GM12878 (cell line): ENCODE measurements around the gene INHBB. TPM values are rescaled to one million over a fixed set of nuclear protein-coding genes. Genes with fewer than 3 reads are reported as not detected.
A peak's percentile ranks its signal among the peaks of the same experiment; 100 is the strongest.

ENCODE experiments used
- ATAC-seq: fragments of 200-7000 bp; cut with Tn5 transposase; 3 replicates; pipeline ENCODE4 v1.9.1; 2020; ENCODE audit warnings: mild to moderate bottlenecking, moderate library complexity
- Bru-seq: library from RNA; stranded (reverse); fragments of 400-500 nt; gene quantifications from one replicate; lab custom pipeline; 2021; lab: Mats Ljungman, UMichigan
- BruChase-seq, 2 experiments: library from RNA; stranded (reverse); fragments of 400-500 nt; gene quantifications; one replicate each; lab custom pipeline; 2021; lab: Mats Ljungman, UMichigan
- BruUV-seq: library from RNA; stranded (reverse); fragments of 400-500 nt; replicated peaks from 2 replicates; lab custom pipeline; 2021; lab: Mats Ljungman, UMichigan
- CTCF ChIA-PET: fragments of 300-600 bp; sonication (Branson Sonifier 250); formaldehyde crosslinking; extraction: SDS; loops from one replicate; lab custom pipeline; 2021; ENCODE audit warnings: inconsistent platforms; lab: Yijun Ruan, JAX
- POLR2A ChIA-PET: fragments of 350-600 bp; formaldehyde crosslinking; extraction: SDS; loops from one replicate; lab custom pipeline; 2021; ENCODE audit warnings: inconsistent platforms; lab: Charles Lee
- RAD21 ChIA-PET: fragments of 300-600 bp; sonication (Branson Sonifier 250); formaldehyde crosslinking; loops from one replicate; lab custom pipeline; 2023; ENCODE audit warnings: antibody characterized with exemption; ENCODE audit not compliant: unreplicated experiment; lab: Charles Lee
- SMC1A ChIA-PET: fragments of 300-600 bp; sonication (Branson Sonifier 250); formaldehyde crosslinking; loops from one replicate; lab custom pipeline; 2023; ENCODE audit not compliant: unreplicated experiment, uncharacterized antibody; lab: Charles Lee
- DNase-seq: peaks from one replicate; pipeline ENCODE4 v3.0.0-alpha.2; 2011; ENCODE audit warnings: low read depth, low spot score
- FAIRE-seq: peaks from 3 replicates; lab custom pipeline; 2011; peaks lifted over from hg19 to GRCh38; lab: Jason Lieb, UNC
- H2AFZ ChIP-seq: 2 replicates; pipeline ENCODE4 v1.6.0; 2011; ENCODE audit warnings: low read depth, low read length, control low read depth; ENCODE audit not compliant: control insufficient read depth
- H3K27ac ChIP-seq: 2 replicates; pipeline ENCODE4 v1.5.1; 2011; ENCODE audit warnings: control low read depth; ENCODE audit not compliant: control insufficient read depth, insufficient read depth
- H3K27me3 ChIP-seq, 2 experiments: replicated peaks in 1 of 2; 2 replicates each; pipeline versions ENCODE4 v1.6.0 to v1.6.1; 2011; ENCODE audit warnings: low read length in 1 of 2; ENCODE audit not compliant: control insufficient read depth in 2 of 2, insufficient read depth in 2 of 2
- H3K36me3 ChIP-seq, 2 experiments: 2 replicates each; pipeline ENCODE4 v1.5.1; 2011; ENCODE audit warnings: low read length in 1 of 2; ENCODE audit not compliant: control insufficient read depth in 2 of 2, insufficient read depth in 2 of 2
- H3K4me1 ChIP-seq: 2 replicates; pipeline ENCODE4 v1.6.1; 2011; ENCODE audit warnings: mild to moderate bottlenecking, low read length, moderate library complexity, mixed read lengths; ENCODE audit not compliant: control insufficient read depth, insufficient read depth
- H3K4me2 ChIP-seq: 2 replicates; pipeline ENCODE4 v1.6.0; 2011; ENCODE audit warnings: control low read depth; ENCODE audit not compliant: control insufficient read depth, insufficient read depth
- H3K4me3 ChIP-seq: fragments of 200-600 bp; sonication (generic); 2 replicates; pipeline ENCODE4 v1.5.1; 2016
- H3K79me2 ChIP-seq: 2 replicates; pipeline ENCODE4 v1.6.0; 2011; ENCODE audit warnings: low read length; ENCODE audit not compliant: control insufficient read depth, insufficient read depth
- H3K9ac ChIP-seq: 2 replicates; pipeline ENCODE4 v1.8.0; 2011; ENCODE audit warnings: low read length, control low read depth, mixed read lengths; ENCODE audit not compliant: control insufficient read depth, insufficient read depth
- H3K9me3 ChIP-seq: replicated peaks from 3 replicates; pipeline ENCODE4 v1.5.1; 2011; ENCODE audit warnings: mild to moderate bottlenecking, low read length; ENCODE audit not compliant: control insufficient read depth, insufficient read depth
- H4K20me1 ChIP-seq: 2 replicates; pipeline ENCODE4 v1.6.0; 2011; ENCODE audit not compliant: control insufficient read depth, insufficient read depth
- ATF3 ChIP-seq: IDR thresholded peaks from 2 replicates; pipeline ENCODE4 v1.6.1; 2011; ENCODE audit warnings: low read depth, mild to moderate bottlenecking, low read length, moderate library complexity, borderline replicate concordance; ENCODE audit errors: extremely low read depth
- ATF7 ChIP-seq: fragments of 450-650 bp; IDR thresholded peaks from 2 replicates; pipeline ENCODE4 v1.6.1; 2016; ENCODE audit warnings: low read depth, mild to moderate bottlenecking
- E2F8 ChIP-seq: fragments of 450-650 bp; IDR thresholded peaks from 2 replicates; pipeline ENCODE4 v1.6.1; 2018; ENCODE audit warnings: mild to moderate bottlenecking, low read depth, moderate library complexity; ENCODE audit not compliant: partially characterized antibody
- FOS ChIP-seq: IDR thresholded peaks from 3 replicates; pipeline ENCODE4 v1.6.1; 2011; ENCODE audit warnings: borderline replicate concordance; ENCODE audit not compliant: insufficient read length; ENCODE audit errors: extremely low read depth
- HSF1 ChIP-seq: fragments of 150-350 bp; IDR thresholded peaks from 2 replicates; pipeline ENCODE4 v1.6.1; 2014; ENCODE audit warnings: mild to moderate bottlenecking, low read depth, low read length
- IKZF2 ChIP-seq, 2 experiments: fragments of 450-650 bp; IDR thresholded peaks; 2 replicates each; pipeline ENCODE4 v1.6.1; 2017; ENCODE audit warnings: mild to moderate bottlenecking in 2 of 2, moderate library complexity in 2 of 2
- IRF5 ChIP-seq: fragments of 450-650 bp; IDR thresholded peaks from 2 replicates; pipeline ENCODE4 v1.6.1; 2017; ENCODE audit warnings: borderline replicate concordance
- MAX ChIP-seq: IDR thresholded peaks from 2 replicates; pipeline ENCODE4 v1.6.1; 2012; ENCODE audit warnings: low read depth, low read length, improper control_type of control experiment
- POLR2AphosphoS5 ChIP-seq: IDR thresholded peaks from 2 replicates; pipeline ENCODE4 v1.6.1; 2011; ENCODE audit warnings: mild to moderate bottlenecking, low read length, inconsistent platforms
- POU2F2 ChIP-seq: IDR thresholded peaks from 3 replicates; pipeline ENCODE4 v1.6.1; 2011; ENCODE audit warnings: low read depth, mild to moderate bottlenecking, low read length, borderline replicate concordance
- RAD51 ChIP-seq: fragments of 450-650 bp; IDR thresholded peaks from 2 replicates; pipeline ENCODE4 v1.6.1; 2016; ENCODE audit warnings: moderate library complexity, mild to moderate bottlenecking, inconsistent platforms
- RUNX3 ChIP-seq: IDR thresholded peaks from 2 replicates; pipeline ENCODE4 v1.6.1; 2012; ENCODE audit warnings: low read length, inconsistent platforms
- SMAD5 ChIP-seq: IDR thresholded peaks from 2 replicates; pipeline ENCODE4 v1.6.1; 2016; ENCODE audit warnings: antibody characterized with exemption, low read depth
- ZNF217 ChIP-seq: fragments of 450-650 bp; IDR thresholded peaks from 2 replicates; pipeline ENCODE4 v1.6.1; 2017; ENCODE audit warnings: antibody characterized with exemption, mild to moderate bottlenecking
- WGBS: methylation state at CpG from one replicate; pipeline ENCODE4 v1.1.6; 2016; ENCODE audit warnings: low lambda C conversion rate; ENCODE audit not compliant: insufficient replicate concordance, insufficient coverage; ENCODE audit errors: missing lambda C conversion rate; 5-methylcytosine and 5-hydroxymethylcytosine counted together
- in situ Hi-C: fragments of 300-500 bp; cut with MboI; formaldehyde crosslinking; loops from 9 replicates; pipeline ENCODE4 v1.14.3; 2018; ENCODE audit warnings: mixed read lengths
- intact Hi-C: fragments of 100-400 bp; cut with micrococcal nuclease; formaldehyde crosslinking; loops from one replicate; pipeline ENCODE4 v1.14.2; 2022; ENCODE audit not compliant: unreplicated experiment
- long read RNA-seq, 2 experiments: library from polyadenylated mRNA; unstranded; transcript quantifications; one replicate each; pipeline ENCODE4 v2.0.0, GENCODE V29; 2019 to 2020
- polyA minus RNA-seq, 3 experiments: library from RNA; depleted of rRNA, polyadenylated mRNA; stranded (reverse); fragments of >200 nt; gene quantifications; 2 replicates each; pipeline ENCODE4 v1.2.3, GENCODE V29; 2011
- polyA plus RNA-seq, 11 experiments: library from polyadenylated mRNA; depleted of rRNA in 4 of 11; unstranded in 6 of 11; stranded (reverse) in 5 of 11; fragments of >200 nt; fragmentation: Nextera tagmentation in 4 of 11; fragmentation: Illumina TruSeq in 1 of 11; extraction: Ambion mirVana in 4 of 11; extraction: Trizol in 1 of 11; gene quantifications; 1 replicate in 1 of 11; 2 replicates in 10 of 11; pipeline versions ENCODE4 v1.2.1 to v1.2.3, GENCODE V29; 2011 to 2016; ENCODE audit warnings: inconsistent platforms in 2 of 11, missing spikeins in 2 of 11, low read depth in 1 of 11
- total RNA-seq, 4 experiments: library from RNA; depleted of rRNA in 3 of 4; stranded (reverse); fragments of >200 nt in 3 of 4; fragmentation: Illumina TruSeq in 1 of 4; extraction: Trizol in 1 of 4; gene quantifications; 2 replicates each; pipeline versions ENCODE4 v1.2.1 to v1.2.3, GENCODE V29; 2013 to 2021

The INHBB gene
- not detected in 2 replicates for total RNA-seq (2013; cell fraction: nucleolus; rRNA removed)
- total RNA-seq (2014; rRNA removed) (not detected in 2 replicates), total RNA-seq (2014; rRNA removed; fragmentation: Illumina TruSeq; extraction: Trizol) (not detected in 2 replicates), total RNA-seq (2021) (0.05 and 0.11 TPM in 2 replicates), polyA plus RNA-seq (2011; rRNA removed) (not detected in 2 replicates), polyA plus RNA-seq (2014; fragmentation: Illumina TruSeq; extraction: Trizol) (not detected in 2 replicates), polyA plus RNA-seq (2014; fragmentation: Nextera tagmentation; extraction: Ambion mirVana) (not detected), polyA plus RNA-seq (2014; rRNA removed) (not detected in 2 replicates), polyA plus RNA-seq (2016; fragmentation: Nextera tagmentation; extraction: Ambion mirVana) (not detected), polyA minus RNA-seq (2011; rRNA and poly(A)+ RNA removed) (not detected in 2 replicates), Bru-seq, nascent RNA (percentile 11 among the genes with signal in this experiment), BruChase-seq, experiment 1, labeled RNA remaining after a 6-hour chase (percentile 23 among the genes with signal in this experiment), BruChase-seq, experiment 2, labeled RNA remaining after a 2-hour chase (percentile 33 among the genes with signal in this experiment)
- not detected for polyA plus RNA-seq (2011; ENCODE audit: low read depth)
- polyA plus RNA-seq (2011; cell fraction: cytosol; rRNA removed) = not detected in 2 replicates
- polyA plus RNA-seq (2011; cell fraction: nucleus; rRNA removed) = not detected in 2 replicates
- not detected in 2 replicates for polyA plus RNA-seq (2012)
- not detected in 2 replicates for polyA minus RNA-seq (2011; cell fraction: cytosol; rRNA and poly(A)+ RNA removed)
- polyA minus RNA-seq (2011; cell fraction: nucleus; rRNA and poly(A)+ RNA removed) = not detected in 2 replicates
- long read RNA-seq, experiment 1 = 0 reads
- long read RNA-seq, experiment 2 = 0 reads

- intact Hi-C loops (loop anchor here (10.0 kb wide), 1 partner anchor 209 kb away; no protein-coding TSS in a partner anchor), in situ Hi-C loops (no loop called here)
- ChIA-PET CTCF (no interaction called here), SMC1A (no interaction called here), POLR2A (no interaction called here), RAD21 (no interaction called here)
- peaks cover 14 to 24% of the 10 kb centered on the region in 2 experiments for H3K27me3 ChIP-seq
- H3K4me3 ChIP-seq = 0 out of 2 replicates have a peak within 1 kb of the TSS, but pooled peaks have one; percentile 27
- BruUV-seq = no TSS peak
- H3K36me3 ChIP-seq = no peaks in the 10 kb centered on the region; a peak in 1 of 4 replicates
- TF ChIP-seq MAX (no peak), POU2F2 (no peak), ATF7 (no peak), HSF1 (no peak), IRF5 (no peak), POLR2AphosphoS5 (no peak), E2F8 (no peak), IKZF2 (IDR thresholded peaks at IDR 0.05) (no peak), ATF3 (no peak), ZNF217 (no peak), SMAD5 (no peak), RUNX3 (no peak), FOS (no peak), RAD51 (no peak)
- FAIRE-seq = no peak
- WGBS = 26% methylated on average over 49 of the region's 99 CpGs
- DNase-seq = no peak
- no peak within 1 kb of the TSS; the same call in 1 of the 2 replicates for H2AFZ ChIP-seq
- H3K9ac ChIP-seq = no peak within 1 kb of the TSS
- peak within 1 kb of the TSS; percentile 71; the same call in 1 of the 2 replicates for H3K4me2 ChIP-seq
- no peaks in the 10 kb centered on the region for H3K4me1 ChIP-seq
- no peak within 1 kb of the TSS for H3K27ac ChIP-seq
- H3K79me2 ChIP-seq = no peaks in the 10 kb centered on the region
- no peak for ATAC-seq
- H4K20me1 ChIP-seq = no peaks in the 10 kb centered on the region
- H3K9me3 ChIP-seq = no peaks in the 10 kb centered on the region
Observed at GRCh38 chr2:120346026-120346666, at the start of gene INHBB. Gene INHBB, plus strand, starts transcription at chr2:120346136. Its CDS starts 53 bp downstream, at chr2:120346189.
